HCT116 (cell line): ENCODE results near the gene CCNJL.

ENCODE experiments used
- ATF3 ChIP-seq: IDR thresholded peaks from 2 replicates; pipeline ENCODE4 v1.6.1; 2012
- CTCF ChIP-seq, 3 experiments: fragments of 200-600 bp in 1 of 3; sonication (generic) in 1 of 3; IDR thresholded peaks in 2 of 3; conservative IDR thresholded peaks in 1 of 3; 2 replicates each; pipeline ENCODE4 v1.5.1; 2012 to 2017; ENCODE audit warnings: low read depth in 2 of 3, low read length in 2 of 3, antibody characterized with exemption in 1 of 3, borderline replicate concordance in 1 of 3, control low read depth in 1 of 3, mild to moderate bottlenecking in 1 of 3, mixed read lengths in 1 of 3, mixed run types in 1 of 3, moderate library complexity in 1 of 3; ENCODE audit not compliant: insufficient read depth in 1 of 3
- EGR1 ChIP-seq: IDR thresholded peaks from 2 replicates; pipeline ENCODE4 v1.6.1; 2012; ENCODE audit warnings: low read depth
- EZH2 ChIP-seq: fragments of 200-600 bp; sonication (generic); IDR thresholded peaks from 2 replicates; pipeline ENCODE4 v1.6.1; 2017; ENCODE audit warnings: antibody characterized with exemption, mixed run types
- EZH2phosphoT487 ChIP-seq: fragments of 200-600 bp; IDR thresholded peaks from 2 replicates; pipeline ENCODE4 v1.6.1; 2018; ENCODE audit warnings: antibody characterized with exemption, borderline replicate concordance
- JUND ChIP-seq: IDR thresholded peaks from 2 replicates; pipeline ENCODE4 v1.6.1; 2012
- MAX ChIP-seq: IDR thresholded peaks from 2 replicates; pipeline ENCODE4 v1.6.1; 2012
- POLR2A ChIP-seq: IDR thresholded peaks from 2 replicates; pipeline ENCODE4 v1.7.0; 2011; ENCODE audit warnings: borderline replicate concordance; ENCODE audit not compliant: insufficient read depth, insufficient read length; ENCODE audit errors: extremely low read depth
- POLR2AphosphoS5 ChIP-seq: IDR thresholded peaks from 2 replicates; pipeline ENCODE4 v1.6.1; 2011; ENCODE audit warnings: mild to moderate bottlenecking, low read depth, low read length, moderate library complexity
- RAD21 ChIP-seq: IDR thresholded peaks from 2 replicates; pipeline ENCODE4 v1.6.1; 2012; ENCODE audit warnings: low read depth, mild to moderate bottlenecking
- ZFX ChIP-seq: fragments of 450-650 bp; IDR thresholded peaks from 2 replicates; pipeline ENCODE4 v1.6.1; 2017
- ZNF274 ChIP-seq: fragments of 200-500 bp; sonication (Bioruptor generic); IDR thresholded peaks from 2 replicates; pipeline ENCODE4 v1.6.1; 2014; ENCODE audit warnings: mild to moderate bottlenecking, low read depth, low read length, inconsistent platforms
- TF ChIP-seq, protein P1 (sequence below): IDR thresholded peaks from 2 replicates; pipeline ENCODE4 v1.6.1; 2012; ENCODE audit warnings: low read depth
- TF ChIP-seq, protein P2 (sequence below): IDR thresholded peaks from 2 replicates; pipeline ENCODE4 v1.6.1; 2011; ENCODE audit warnings: mild to moderate bottlenecking, low read length, moderate library complexity; ENCODE audit not compliant: insufficient replicate concordance; ENCODE audit errors: extremely low read depth

GRCh38 chr5:160207061-160207460 is 105.3 kb downstream of the CCNJL start:
- TF ChIP-seq CTCF (IDR thresholded peaks at IDR 0.05 in 2 of 3, conservative IDR thresholded peaks at IDR 0.05 in 1 of 3; ENCODE audit: borderline replicate concordance in 1 of 3, insufficient read depth in 1 of 3, low read depth in 2 of 3, low read length in 2 of 3) (no peak), EZH2phosphoT487 (no peak), RAD21 (no peak), POLR2A (no peak), ZNF274 (no peak), ATF3 (no peak), EZH2 (no peak), POLR2AphosphoS5 (no peak), ZFX (no peak), JUND (no peak), EGR1 (no peak), MAX (no peak)
- TF ChIP-seq, protein P1, sequence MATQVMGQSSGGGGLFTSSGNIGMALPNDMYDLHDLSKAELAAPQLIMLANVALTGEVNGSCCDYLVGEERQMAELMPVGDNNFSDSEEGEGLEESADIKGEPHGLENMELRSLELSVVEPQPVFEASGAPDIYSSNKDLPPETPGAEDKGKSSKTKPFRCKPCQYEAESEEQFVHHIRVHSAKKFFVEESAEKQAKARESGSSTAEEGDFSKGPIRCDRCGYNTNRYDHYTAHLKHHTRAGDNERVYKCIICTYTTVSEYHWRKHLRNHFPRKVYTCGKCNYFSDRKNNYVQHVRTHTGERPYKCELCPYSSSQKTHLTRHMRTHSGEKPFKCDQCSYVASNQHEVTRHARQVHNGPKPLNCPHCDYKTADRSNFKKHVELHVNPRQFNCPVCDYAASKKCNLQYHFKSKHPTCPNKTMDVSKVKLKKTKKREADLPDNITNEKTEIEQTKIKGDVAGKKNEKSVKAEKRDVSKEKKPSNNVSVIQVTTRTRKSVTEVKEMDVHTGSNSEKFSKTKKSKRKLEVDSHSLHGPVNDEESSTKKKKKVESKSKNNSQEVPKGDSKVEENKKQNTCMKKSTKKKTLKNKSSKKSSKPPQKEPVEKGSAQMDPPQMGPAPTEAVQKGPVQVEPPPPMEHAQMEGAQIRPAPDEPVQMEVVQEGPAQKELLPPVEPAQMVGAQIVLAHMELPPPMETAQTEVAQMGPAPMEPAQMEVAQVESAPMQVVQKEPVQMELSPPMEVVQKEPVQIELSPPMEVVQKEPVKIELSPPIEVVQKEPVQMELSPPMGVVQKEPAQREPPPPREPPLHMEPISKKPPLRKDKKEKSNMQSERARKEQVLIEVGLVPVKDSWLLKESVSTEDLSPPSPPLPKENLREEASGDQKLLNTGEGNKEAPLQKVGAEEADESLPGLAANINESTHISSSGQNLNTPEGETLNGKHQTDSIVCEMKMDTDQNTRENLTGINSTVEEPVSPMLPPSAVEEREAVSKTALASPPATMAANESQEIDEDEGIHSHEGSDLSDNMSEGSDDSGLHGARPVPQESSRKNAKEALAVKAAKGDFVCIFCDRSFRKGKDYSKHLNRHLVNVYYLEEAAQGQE: no peak
- TF ChIP-seq, protein P2, sequence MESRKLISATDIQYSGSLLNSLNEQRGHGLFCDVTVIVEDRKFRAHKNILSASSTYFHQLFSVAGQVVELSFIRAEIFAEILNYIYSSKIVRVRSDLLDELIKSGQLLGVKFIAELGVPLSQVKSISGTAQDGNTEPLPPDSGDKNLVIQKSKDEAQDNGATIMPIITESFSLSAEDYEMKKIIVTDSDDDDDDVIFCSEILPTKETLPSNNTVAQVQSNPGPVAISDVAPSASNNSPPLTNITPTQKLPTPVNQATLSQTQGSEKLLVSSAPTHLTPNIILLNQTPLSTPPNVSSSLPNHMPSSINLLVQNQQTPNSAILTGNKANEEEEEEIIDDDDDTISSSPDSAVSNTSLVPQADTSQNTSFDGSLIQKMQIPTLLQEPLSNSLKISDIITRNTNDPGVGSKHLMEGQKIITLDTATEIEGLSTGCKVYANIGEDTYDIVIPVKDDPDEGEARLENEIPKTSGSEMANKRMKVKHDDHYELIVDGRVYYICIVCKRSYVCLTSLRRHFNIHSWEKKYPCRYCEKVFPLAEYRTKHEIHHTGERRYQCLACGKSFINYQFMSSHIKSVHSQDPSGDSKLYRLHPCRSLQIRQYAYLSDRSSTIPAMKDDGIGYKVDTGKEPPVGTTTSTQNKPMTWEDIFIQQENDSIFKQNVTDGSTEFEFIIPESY: no peak
